ENCODE results near the gene NELFE.
"Not testable (repeated sequence)": the region's sequence is repeated elsewhere in the genome, so short reads cannot be mapped to it uniquely, and the experiment has no call there.

- TF ChIP-seq CTCF, POLR2A (IDR thresholded peaks at IDR 0.05): not testable (repeated sequence)
Measured at GRCh38 chr6:32005538-32005880, 46.7 kb upstream of the NELFE start.
